Glutamatergic neuron (in vitro differentiated cells): ENCODE data around the gene RDX. TPM values are rescaled to one million over a fixed set of nuclear protein-coding genes. Genes with fewer than 3 reads are reported as not detected.
"Not testable (repeated sequence)": the region's sequence is repeated elsewhere in the genome, so short reads cannot be mapped to it uniquely, and the experiment has no call there.

ENCODE experiments used
- DNase-seq: peaks from one replicate; pipeline ENCODE4 v3.0.0; 2022
- H3K27ac Mint-ChIP-seq: one replicate; pipeline ENCODE4 v1.8.0; 2020; ENCODE audit warnings: mild to moderate bottlenecking, mixed read lengths, inconsistent platforms; ENCODE audit not compliant: unreplicated experiment
- H3K27me3 Mint-ChIP-seq: one replicate; pipeline ENCODE4 v1.8.0; 2020; ENCODE audit warnings: mild to moderate bottlenecking, moderate library complexity, mixed read lengths, inconsistent platforms; ENCODE audit not compliant: unreplicated experiment
- H3K36me3 Mint-ChIP-seq: one replicate; pipeline ENCODE4 v1.8.0; 2020; ENCODE audit warnings: mild to moderate bottlenecking, mixed read lengths, inconsistent platforms; ENCODE audit not compliant: unreplicated experiment
- H3K4me1 Mint-ChIP-seq: one replicate; pipeline ENCODE4 v1.8.0; 2020; ENCODE audit warnings: mild to moderate bottlenecking, low read depth, mixed read lengths, inconsistent platforms; ENCODE audit not compliant: unreplicated experiment
- H3K4me3 Mint-ChIP-seq: one replicate; pipeline ENCODE4 v1.8.0; 2020; ENCODE audit warnings: mild to moderate bottlenecking, mixed read lengths, inconsistent platforms; ENCODE audit not compliant: unreplicated experiment
- H3K9me3 Mint-ChIP-seq: one replicate; pipeline ENCODE4 v1.8.0; 2020; ENCODE audit warnings: mild to moderate bottlenecking, moderate library complexity, mixed read lengths, inconsistent platforms; ENCODE audit not compliant: unreplicated experiment
- total RNA-seq: library from RNA; stranded (reverse); fragmentation: NEBNext Ultra II Directional; extraction: Animal tissue kit (Norgen Biotek cat#: 25700); gene quantifications from one replicate; pipeline ENCODE4 v1.2.1, GENCODE V29; 2021; ENCODE audit not compliant: unreplicated experiment
- TF ChIP-seq, protein P1 (sequence below): fragments of 200-600 bp; sonication (generic); IDR thresholded peaks from one replicate; pipeline ENCODE4 v1.5.0; 2021; ENCODE audit not compliant: partially characterized antibody, unreplicated experiment

The RDX gene
- total RNA-seq, 1 donor from 2014 or later, result 71.7 TPM

DNA sequence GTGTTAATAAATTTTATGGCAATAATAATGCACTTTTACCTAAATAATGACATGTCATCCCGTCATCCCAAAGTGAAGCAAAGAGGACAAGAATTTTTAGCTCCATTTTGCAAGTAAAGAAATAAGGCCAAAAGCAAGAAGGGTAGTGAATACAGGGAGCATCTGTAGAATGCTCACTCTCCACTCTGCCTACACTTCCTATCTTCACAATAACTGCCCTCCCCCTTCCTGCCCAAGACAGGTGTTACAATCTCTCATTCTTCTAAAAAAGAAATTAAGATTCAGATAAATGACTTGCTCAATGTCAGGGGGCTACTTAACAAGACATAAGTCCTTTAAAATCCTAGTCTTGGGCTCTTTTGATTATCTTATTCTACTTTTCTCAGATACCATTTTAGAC is 8.9 kb downstream of the RDX start:
- peaks cover 2% of the 10 kb centered on the region for H3K27me3 Mint-ChIP-seq
- H3K4me1 Mint-ChIP-seq, result peaks cover 1% of the 10 kb centered on the region
- no peak overlapping the region for H3K27ac Mint-ChIP-seq
- no peaks in the 10 kb centered on the region for H3K9me3 Mint-ChIP-seq
- TF ChIP-seq, protein P1, sequence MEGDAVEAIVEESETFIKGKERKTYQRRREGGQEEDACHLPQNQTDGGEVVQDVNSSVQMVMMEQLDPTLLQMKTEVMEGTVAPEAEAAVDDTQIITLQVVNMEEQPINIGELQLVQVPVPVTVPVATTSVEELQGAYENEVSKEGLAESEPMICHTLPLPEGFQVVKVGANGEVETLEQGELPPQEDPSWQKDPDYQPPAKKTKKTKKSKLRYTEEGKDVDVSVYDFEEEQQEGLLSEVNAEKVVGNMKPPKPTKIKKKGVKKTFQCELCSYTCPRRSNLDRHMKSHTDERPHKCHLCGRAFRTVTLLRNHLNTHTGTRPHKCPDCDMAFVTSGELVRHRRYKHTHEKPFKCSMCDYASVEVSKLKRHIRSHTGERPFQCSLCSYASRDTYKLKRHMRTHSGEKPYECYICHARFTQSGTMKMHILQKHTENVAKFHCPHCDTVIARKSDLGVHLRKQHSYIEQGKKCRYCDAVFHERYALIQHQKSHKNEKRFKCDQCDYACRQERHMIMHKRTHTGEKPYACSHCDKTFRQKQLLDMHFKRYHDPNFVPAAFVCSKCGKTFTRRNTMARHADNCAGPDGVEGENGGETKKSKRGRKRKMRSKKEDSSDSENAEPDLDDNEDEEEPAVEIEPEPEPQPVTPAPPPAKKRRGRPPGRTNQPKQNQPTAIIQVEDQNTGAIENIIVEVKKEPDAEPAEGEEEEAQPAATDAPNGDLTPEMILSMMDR, result no peak
- DNase-seq, result no peak
- H3K36me3 Mint-ChIP-seq, result peaks cover 6% of the 10 kb centered on the region
- no peak overlapping the region for H3K4me3 Mint-ChIP-seq

DNA sequence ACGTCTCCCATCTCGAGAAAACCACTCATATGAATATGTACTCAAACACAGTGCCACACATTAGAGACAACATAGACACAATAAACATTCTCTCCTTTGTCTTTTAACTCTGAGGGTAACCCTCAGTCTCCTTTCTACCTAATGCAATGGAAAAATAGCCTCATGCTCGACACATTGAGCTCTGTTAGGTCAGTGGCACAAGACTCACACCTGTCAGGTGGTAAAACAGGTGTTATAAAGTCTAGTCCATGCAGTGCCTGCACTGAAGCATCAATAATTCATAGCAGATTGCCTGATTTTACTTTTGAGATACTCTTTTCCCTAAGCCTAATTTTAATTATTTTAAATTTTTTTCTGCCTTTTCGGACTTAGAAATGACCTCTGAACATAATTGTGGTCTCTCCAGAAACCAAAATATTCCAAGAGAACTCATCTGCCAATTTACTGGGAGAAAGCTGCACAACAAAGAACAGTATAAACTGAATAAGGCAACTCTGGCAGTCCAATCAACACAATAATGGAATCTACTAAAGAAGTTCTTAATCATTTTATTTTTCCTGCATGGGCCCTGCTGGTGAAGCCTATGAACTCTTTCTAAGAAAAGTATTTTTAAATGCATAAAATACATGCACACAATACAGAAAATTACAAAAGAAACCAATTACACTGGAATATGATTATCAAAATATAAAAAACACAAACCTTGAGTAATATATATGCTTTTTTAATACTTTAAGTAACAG is 9.9 kb downstream of the RDX start:
- H3K4me1 Mint-ChIP-seq, result peaks cover 1% of the 10 kb centered on the region
- no peaks in the 10 kb centered on the region for H3K9me3 Mint-ChIP-seq
- DNase-seq, result no peak
- H3K27ac Mint-ChIP-seq, result no peak overlapping the region
- TF ChIP-seq, protein P1, result peak; percentile 38
- H3K36me3 Mint-ChIP-seq, result peaks cover 6% of the 10 kb centered on the region
- no peak overlapping the region for H3K4me3 Mint-ChIP-seq
- peaks cover 2% of the 10 kb centered on the region for H3K27me3 Mint-ChIP-seq

DNA sequence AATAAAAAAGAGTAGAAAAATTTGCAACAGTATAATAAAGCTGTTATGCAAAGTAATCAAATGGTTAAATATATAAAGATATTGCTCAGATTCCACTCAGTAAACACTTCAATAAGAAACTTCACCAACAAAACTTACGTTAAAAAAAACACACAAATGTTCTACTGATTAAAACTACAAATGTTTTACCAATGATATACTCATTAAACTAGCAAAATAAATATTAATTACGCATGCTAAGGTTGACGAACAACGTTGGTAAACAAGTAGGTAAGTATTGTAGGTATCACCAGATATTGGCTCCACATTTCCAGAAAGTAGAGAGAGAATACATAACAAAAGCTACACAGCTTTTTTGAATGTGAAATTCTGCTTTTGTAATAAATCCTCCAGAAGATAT is 12.6 kb downstream of the RDX start:
- no peaks in the 10 kb centered on the region for H3K36me3 Mint-ChIP-seq
- TF ChIP-seq, protein P1, result no peak
- H3K4me3 Mint-ChIP-seq, result no peak overlapping the region
- H3K9me3 Mint-ChIP-seq, result no peaks in the 10 kb centered on the region
- H3K27me3 Mint-ChIP-seq, result no peaks in the 10 kb centered on the region
- no peak for DNase-seq
- no peak overlapping the region for H3K27ac Mint-ChIP-seq
- peaks cover 4% of the 10 kb centered on the region for H3K4me1 Mint-ChIP-seq

DNA sequence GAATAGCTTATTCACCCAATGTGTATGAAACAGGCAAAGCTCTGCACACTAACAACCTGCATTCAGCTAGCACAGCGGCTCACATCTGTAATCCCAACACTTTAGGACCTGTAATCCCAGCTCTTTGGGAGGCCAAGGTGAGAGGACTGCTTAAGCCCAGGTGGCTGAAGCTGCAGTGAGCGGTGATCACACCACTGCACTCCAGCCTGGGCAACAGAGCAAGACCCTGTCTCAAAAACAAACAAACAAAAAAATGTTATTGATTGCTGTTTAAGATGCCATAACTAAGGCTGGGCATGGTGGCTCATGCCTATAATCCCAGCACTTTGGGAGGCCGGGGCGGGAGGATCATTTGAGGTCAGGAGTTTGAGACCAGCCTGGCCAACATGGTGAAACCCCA is 15.8 kb downstream of the RDX start:
- H3K27ac Mint-ChIP-seq, H3K4me3 Mint-ChIP-seq: not testable (repeated sequence)

DNA sequence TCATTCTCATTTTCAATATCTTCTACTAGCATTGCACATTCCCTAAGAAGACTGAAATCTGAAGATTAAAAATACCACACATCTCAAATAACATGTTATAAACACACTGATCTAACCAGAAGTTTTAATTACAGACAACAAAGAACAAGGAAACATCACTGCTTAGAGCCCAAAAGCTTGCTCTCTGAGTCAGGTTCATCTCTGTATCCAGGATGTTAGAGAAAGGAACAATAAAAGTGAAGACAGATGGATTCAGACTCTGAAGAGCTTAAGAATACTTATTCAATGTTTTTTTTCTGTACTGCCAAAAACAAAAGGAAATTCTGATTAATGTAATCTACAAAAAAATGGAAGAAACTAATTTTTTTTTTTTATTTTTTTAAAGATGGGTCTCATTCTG is 16.5 kb downstream of the RDX start:
- no peak overlapping the region for H3K27ac Mint-ChIP-seq
- no peak overlapping the region for H3K4me3 Mint-ChIP-seq
- H3K27me3 Mint-ChIP-seq, result no peaks in the 10 kb centered on the region
- no peaks in the 10 kb centered on the region for H3K36me3 Mint-ChIP-seq
- H3K9me3 Mint-ChIP-seq, result no peaks in the 10 kb centered on the region
- H3K4me1 Mint-ChIP-seq, result peaks cover 3% of the 10 kb centered on the region
- TF ChIP-seq, protein P1, result no peak
- no peak for DNase-seq

More for the DNA sequence above, 15.8 kb downstream of the RDX start:
- DNase-seq, H3K9me3 Mint-ChIP-seq, H3K27me3 Mint-ChIP-seq, H3K36me3 Mint-ChIP-seq, H3K4me1 Mint-ChIP-seq: not testable (repeated sequence)
